HG03097 (cell line): ENCODE results near the gene KCTD7.
"Not testable (repeated sequence)": the region's sequence is repeated elsewhere in the genome, so short reads cannot be mapped to it uniquely, and the experiment has no call there.

Source experiments
- ATAC-seq: cut with Tn5 transposase; IDR thresholded peaks from one replicate; pipeline ENCODE4 v1.9.1; 2021; ENCODE audit not compliant: unreplicated experiment, low FRiP score

The KCTD7 gene

DNA sequence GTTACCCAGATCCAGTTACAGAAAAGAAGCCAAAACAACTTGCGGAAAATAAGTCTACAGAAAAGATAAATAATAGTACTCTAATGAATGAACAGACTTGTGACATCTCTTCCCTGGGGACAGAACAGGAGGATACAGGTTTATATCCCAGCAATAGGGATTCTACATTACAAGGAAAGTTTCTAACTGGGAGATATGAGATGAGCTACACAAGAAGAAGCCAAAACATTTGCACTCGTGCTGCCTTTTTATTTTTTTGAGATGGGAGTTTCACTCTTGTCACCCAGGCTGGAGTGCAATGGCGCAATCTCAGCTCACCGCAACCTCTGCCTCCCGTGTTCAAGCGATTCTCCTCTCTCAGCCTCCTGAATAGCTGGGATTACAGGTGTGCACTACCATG is 22.3 kb downstream of the KCTD7 start:
- ATAC-seq: not testable (repeated sequence)

- not testable (repeated sequence) for ATAC-seq
Measured at GRCh38 chr7:66653719-66654274, 25.1 kb downstream of the KCTD7 start.

DNA sequence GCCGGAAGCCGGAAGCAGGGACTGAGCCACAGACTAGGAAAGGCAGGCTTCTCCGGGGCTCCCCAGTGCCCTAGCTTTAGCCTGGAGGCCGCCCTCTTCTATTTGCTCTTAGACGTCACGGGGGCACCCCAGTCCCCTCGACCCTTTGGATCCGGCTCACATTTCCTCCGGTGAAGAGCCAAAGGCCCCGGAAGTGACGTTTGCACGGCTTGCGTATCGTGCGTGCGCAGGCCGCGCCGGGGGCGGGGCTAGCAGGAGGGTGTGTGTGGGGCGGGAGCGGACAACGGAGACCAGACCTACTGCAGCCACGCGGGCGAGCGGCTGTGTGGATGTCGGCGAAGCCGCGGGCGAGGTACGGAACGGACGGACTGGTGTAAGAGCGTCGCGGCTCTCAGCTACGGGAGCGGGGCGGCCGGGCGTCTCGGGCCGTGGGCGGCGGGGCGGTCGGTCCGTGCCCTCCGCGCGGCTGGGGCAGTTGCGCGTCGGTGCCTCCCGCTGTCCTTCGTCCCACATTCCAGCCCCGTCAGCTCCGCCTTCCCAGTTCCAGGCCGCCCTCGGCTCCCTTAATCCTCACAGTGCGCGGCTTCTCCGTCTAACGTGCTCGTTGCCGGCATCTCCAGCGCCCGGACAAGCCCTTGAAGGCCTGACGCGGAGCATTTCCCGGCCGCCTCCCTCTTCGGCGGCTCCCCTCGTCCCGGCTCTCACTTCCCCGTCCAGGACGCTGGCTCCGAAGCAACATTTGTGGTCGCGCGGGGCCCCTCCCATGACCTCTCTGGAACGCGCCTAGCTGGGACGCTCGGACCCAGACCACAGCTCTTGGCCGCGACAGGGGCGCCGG is 25.8 kb downstream of the KCTD7 start:
- ATAC-seq: peak; percentile 91

- peak; percentile 12 for ATAC-seq
Measured at GRCh38 chr7:66655113-66655806, 26.6 kb downstream of the KCTD7 start.

- ATAC-seq: not testable (repeated sequence)
Measured at GRCh38 chr7:66655826-66656485, 27.3 kb downstream of the KCTD7 start.

- no peak for ATAC-seq
Measured at GRCh38 chr7:66657798-66658197, 29.1 kb downstream of the KCTD7 start.

DNA sequence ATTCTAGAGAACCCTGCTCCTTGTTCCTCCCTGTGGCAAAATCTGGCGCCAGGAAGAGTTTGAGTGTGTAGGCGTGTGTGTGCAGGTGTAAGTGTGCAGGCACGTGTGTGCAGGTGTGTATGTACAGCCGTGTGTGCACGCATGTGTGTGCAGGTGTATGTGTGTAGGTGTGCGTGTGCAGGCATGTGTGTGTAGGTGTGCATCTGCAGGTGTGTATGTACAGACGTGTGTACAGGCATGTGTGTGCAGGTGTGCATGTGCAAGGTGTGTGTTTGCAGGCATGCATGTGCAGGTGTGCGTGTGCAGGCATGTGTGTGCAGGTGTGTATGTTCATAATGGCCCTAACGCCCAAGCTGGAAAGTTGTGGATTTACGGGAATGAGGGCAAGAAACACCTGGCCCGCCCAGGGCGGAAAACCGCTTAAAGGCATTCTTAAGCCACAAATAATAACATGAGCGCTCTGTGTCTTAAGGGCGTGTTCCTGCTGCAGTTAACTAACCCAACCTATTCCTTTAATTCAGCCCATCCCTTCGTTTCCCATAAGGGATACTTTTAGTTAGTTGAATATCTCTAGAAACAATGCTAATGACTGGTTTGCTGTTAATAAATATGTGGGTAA is 34.1 kb downstream of the KCTD7 start:
- no peak for ATAC-seq

DNA sequence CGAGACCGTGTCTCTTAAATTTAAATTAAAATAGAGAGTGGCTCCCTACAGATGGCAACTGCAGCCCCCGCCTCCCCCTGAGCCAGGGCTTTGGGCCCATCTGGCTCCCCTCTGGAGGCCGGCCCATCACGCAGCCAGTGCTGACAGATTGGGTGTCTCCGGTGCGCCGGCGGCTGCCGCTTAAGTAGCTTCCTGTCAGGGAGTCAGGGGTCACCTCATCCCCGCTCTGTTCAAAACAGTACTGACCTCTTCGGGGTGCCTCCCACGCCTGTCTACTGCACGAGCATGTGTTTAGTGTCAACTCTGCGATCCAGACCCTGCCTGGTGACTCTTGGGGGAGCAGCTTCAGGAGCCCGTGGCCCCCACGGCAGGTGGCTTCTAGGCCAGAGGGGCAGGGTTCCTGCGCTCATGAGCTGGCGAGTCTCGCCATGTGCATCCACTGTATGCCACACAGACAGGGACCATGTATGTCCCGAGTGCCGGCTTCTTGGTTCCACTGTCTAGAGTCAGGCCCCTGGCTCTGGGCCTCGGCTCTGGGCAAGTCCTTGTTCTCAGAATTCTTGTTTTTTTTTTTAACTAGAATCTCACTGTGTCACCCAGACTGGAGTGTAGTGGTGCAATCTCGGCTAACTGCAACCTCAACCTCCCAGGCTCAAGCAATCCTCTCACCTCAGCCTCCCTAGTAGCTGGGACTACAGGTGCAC is 36.1 kb downstream of the KCTD7 start:
- ATAC-seq: no peak

GRCh38 chr7:66666313-66666952 is 37.8 kb downstream of the KCTD7 start:
- ATAC-seq: no peak

GRCh38 chr7:66667023-66667728 is 38.5 kb downstream of the KCTD7 start:
- ATAC-seq: no peak

DNA sequence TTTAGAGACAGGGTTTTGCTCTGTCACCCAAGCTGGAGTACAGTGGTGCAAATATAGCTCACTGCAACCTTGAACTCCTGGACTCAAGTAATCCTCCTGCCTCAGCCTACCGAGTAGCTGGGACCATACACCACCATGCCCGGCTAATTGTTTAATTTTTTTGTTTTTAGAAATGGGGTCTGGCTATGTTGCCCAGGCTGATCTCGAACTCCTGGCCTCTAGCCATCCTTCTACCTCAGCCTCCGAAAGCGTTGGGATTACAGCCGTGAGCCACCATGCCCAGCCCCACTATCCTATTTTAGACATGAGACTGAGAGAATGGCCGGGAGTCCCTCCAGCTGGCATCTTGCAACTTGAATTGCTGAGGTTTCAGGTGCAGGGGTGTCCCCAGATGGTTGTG is 39.4 kb downstream of the KCTD7 start:
- ATAC-seq: no peak

DNA sequence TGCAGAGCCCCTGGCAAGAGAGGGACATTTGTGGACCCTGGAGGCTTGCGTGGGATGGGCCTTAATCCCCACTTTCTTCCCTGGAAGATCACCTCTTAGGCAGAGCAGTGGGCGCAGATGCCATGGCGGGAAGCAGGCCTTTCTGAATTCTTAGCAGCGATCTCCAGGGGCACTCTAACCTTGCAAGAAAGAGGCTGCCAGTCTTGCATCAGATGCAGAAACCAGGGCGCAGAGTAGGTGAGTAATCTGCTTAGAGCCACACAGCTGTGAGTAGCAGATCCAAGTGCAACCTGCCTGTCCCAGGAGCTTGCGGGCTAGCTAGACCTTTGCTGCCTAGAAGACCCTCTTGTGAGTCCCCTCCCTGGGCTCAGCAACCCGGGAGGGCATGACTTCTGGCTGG is 40.0 kb downstream of the KCTD7 start:
- ATAC-seq: no peak

GRCh38 chr7:66669088-66669487 is 40.4 kb downstream of the KCTD7 start:
- ATAC-seq: no peak

- ATAC-seq: no peak
Measured at GRCh38 chr7:66669496-66669895, 40.8 kb downstream of the KCTD7 start.

GRCh38 chr7:66671034-66671433 is 42.4 kb downstream of the KCTD7 start:
- no peak for ATAC-seq

GRCh38 chr7:66671486-66671885 is 42.8 kb downstream of the KCTD7 start:
- ATAC-seq: not testable (repeated sequence)

DNA sequence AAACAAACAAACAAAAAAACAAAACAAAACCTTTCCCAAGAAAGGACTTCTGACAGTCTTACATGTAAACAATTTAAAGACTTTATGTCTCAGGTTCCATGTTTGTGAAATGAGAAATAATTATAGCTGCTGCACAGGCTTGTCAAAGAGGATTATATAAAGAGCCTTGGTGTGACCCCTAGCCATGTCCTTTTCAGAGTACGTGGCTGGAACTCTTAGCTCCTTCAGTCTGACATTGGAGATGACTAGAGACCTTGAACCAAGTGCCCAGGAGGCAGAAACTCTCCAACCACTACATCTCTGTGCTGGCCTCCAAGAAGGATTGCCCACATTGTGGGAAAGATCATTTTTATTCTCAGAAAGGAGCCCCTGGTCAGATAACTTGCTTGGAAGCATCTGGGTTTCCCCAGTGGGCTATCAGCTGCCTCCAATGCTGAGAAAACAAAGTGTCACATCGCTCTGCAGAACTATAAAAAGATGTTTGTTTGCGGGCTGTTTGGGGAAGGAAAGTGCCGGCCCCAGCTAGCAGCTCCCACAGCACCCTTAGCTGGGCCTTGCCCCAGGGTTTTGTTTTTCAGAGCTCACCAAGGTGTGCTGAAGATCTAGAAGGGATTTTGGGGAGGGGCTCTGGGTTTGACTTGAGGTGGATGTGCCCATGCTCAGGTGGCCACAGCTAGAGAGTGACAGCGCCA is 43.9 kb downstream of the KCTD7 start:
- ATAC-seq: not testable (repeated sequence)

- ATAC-seq: not testable (repeated sequence)
Measured at GRCh38 chr7:66673124-66673640, 44.5 kb downstream of the KCTD7 start.
